A549 treated with Hydrocortisone at 1 μM for 4 hours (cell line): ENCODE results near the gene ZNF484. TPM values are rescaled to one million over a fixed set of nuclear protein-coding genes. Genes with fewer than 3 reads are reported as not detected.

Experiments
- total RNA-seq: library from RNA; stranded (reverse); fragments of 200-300 nt; extraction: Qiagen RNA extraction; gene quantifications from 5 replicates; pipeline ENCODE4 v1.2.3, GENCODE V29; 2022

The ZNF484 gene
- total RNA-seq, result 1.6 to 3.0 TPM (median 2.3 TPM) in 5 replicates

GRCh38 chr9:92877531-92878430 is at the start of gene ZNF484:
TSS of gene ZNF484 (minus strand) at chr9:92878038. CDS start at chr9:92875029, 3,009 bp downstream.

Other genes starting within 250 kb of the ZNF484 start
- gene IPPK, start 207.9 kb downstream of the ZNF484 start, total RNA-seq, result 11.9 to 13.0 TPM (median 12.3 TPM) in 5 replicates
- gene BICD2, start 113.2 kb downstream of the ZNF484 start, total RNA-seq, result 27.7 to 33.7 TPM (median 33.1 TPM) in 5 replicates
- gene FGD3, start 69.5 kb upstream of the ZNF484 start, total RNA-seq, result 0.10 to 0.93 TPM (median 0.27 TPM) in 5 replicates
- 0.31 to 1.0 TPM (median 1.0 TPM) in 5 replicates for gene SUSD3, start 180.7 kb upstream of the ZNF484 start, total RNA-seq
- gene CARD19, start 218.2 kb upstream of the ZNF484 start, total RNA-seq, result 41.0 to 65.5 TPM (median 62.1 TPM) in 5 replicates